ENCODE data around the gene FIBP.

FIBP gene

GRCh38 chr11:65844231-65844872, 43.9 kb downstream of the FIBP start:
- no peak overlapping the region for H3K4me3 ChIP-seq (ENCODE audit: insufficient read depth, low read depth, low read length)
- no peaks in the 10 kb centered on the region for H3K4me1 ChIP-seq (ENCODE audit: control insufficient read depth, insufficient read depth, low read length)
- no peak overlapping the region for H3K27ac ChIP-seq (ENCODE audit: insufficient read depth, low read depth, low read length, poor library complexity, severe bottlenecking)
- H3K9me3 ChIP-seq (ENCODE audit: control insufficient read depth, low read length): no peaks in the 10 kb centered on the region
- 90 to 93% methylated on average over 10 of the region's 10 CpGs for WGBS, 2 experiments
- H3K36me3 ChIP-seq (ENCODE audit: control insufficient read depth, insufficient read depth, low read length): no peaks in the 10 kb centered on the region
- no peaks in the 10 kb centered on the region for H3K27me3 ChIP-seq (ENCODE audit: control insufficient read depth, insufficient read depth, low read length, poor library complexity, severe bottlenecking)

GRCh38 chr11:65843811-65844210, 44.5 kb downstream of the FIBP start:
- WGBS, 2 experiments: 89 to 92% methylated on average over 3 of the region's 3 CpGs
- Histone ChIP-seq H3K27ac (ENCODE audit: insufficient read depth, low read depth, low read length, poor library complexity, severe bottlenecking) (no peak overlapping the region), H3K4me1 (ENCODE audit: control insufficient read depth, insufficient read depth, low read length) (no peaks in the 10 kb centered on the region), H3K9me3 (ENCODE audit: control insufficient read depth, low read length) (no peaks in the 10 kb centered on the region), H3K36me3 (ENCODE audit: control insufficient read depth, insufficient read depth, low read length) (no peaks in the 10 kb centered on the region), H3K27me3 (ENCODE audit: control insufficient read depth, insufficient read depth, low read length, poor library complexity, severe bottlenecking) (no peaks in the 10 kb centered on the region), H3K4me3 (ENCODE audit: insufficient read depth, low read depth, low read length) (no peak overlapping the region)

GRCh38 chr11:65842144-65842543, 46.1 kb downstream of the FIBP start:
- Histone ChIP-seq H3K36me3 (ENCODE audit: control insufficient read depth, insufficient read depth, low read length) (no peaks in the 10 kb centered on the region), H3K27ac (ENCODE audit: insufficient read depth, low read depth, low read length, poor library complexity, severe bottlenecking) (no peak overlapping the region), H3K4me3 (ENCODE audit: insufficient read depth, low read depth, low read length) (no peak overlapping the region), H3K4me1 (ENCODE audit: control insufficient read depth, insufficient read depth, low read length) (no peaks in the 10 kb centered on the region), H3K27me3 (ENCODE audit: control insufficient read depth, insufficient read depth, low read length, poor library complexity, severe bottlenecking) (no peaks in the 10 kb centered on the region), H3K9me3 (ENCODE audit: control insufficient read depth, low read length) (no peaks in the 10 kb centered on the region)
- 90 to 95% methylated on average over 4 of the region's 4 CpGs for whole genome bisulfite sequencing, 2 experiments

GRCh38 chr11:65834202-65834601, 54.1 kb downstream of the FIBP start:
- H3K36me3 ChIP-seq (ENCODE audit: control insufficient read depth, insufficient read depth, low read length): no peaks in the 10 kb centered on the region
- no peak overlapping the region for H3K27ac ChIP-seq (ENCODE audit: insufficient read depth, low read depth, low read length, poor library complexity, severe bottlenecking)
- H3K4me3 ChIP-seq (ENCODE audit: insufficient read depth, low read depth, low read length): peak overlapping the region; percentile 64
- peaks cover 11% of the 10 kb centered on the region for H3K27me3 ChIP-seq (ENCODE audit: control insufficient read depth, insufficient read depth, low read length, poor library complexity, severe bottlenecking)
- H3K9me3 ChIP-seq (ENCODE audit: control insufficient read depth, low read length): no peaks in the 10 kb centered on the region
- 66 to 67% methylated on average over 6 of the region's 6 CpGs for WGBS, 2 experiments
- peaks cover 9% of the 10 kb centered on the region for H3K4me1 ChIP-seq (ENCODE audit: control insufficient read depth, insufficient read depth, low read length)
